ENCODE measurements around the gene NUP210.

NUP210 gene

DNA sequence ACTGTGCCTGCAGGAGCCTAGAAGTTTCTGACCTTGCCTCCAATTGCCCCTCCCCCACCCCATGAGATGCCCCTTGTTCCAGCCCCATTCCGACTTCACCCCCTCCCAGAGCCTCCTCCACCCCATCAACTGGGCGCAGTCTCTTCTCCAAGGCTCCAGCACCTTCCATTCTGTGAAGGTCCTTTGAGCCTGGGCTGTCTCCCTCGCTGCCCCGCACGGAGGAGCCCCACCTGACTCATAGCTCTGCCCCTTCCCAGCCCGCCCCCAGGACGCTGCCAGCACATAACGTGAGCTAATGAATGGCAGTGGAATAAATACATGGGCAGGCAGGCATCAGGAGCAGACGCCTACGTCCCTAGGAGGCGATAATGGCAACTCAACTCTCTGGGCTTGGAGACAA lies 113.1 kb downstream of the NUP210 start:
- no peak for TF ChIP-seq JUND (IDR thresholded peaks at IDR 0.05; ENCODE audit: low read depth)
- in situ Hi-C loops (cut with HindIII; ENCODE audit: low pct_unique_long_range_greater_than_20kb, low sequenced_read_pairs) = no loop called here
- DNase-seq (ENCODE audit: low read depth in 1 of 2, low spot score in 1 of 2) = no peak

DNA sequence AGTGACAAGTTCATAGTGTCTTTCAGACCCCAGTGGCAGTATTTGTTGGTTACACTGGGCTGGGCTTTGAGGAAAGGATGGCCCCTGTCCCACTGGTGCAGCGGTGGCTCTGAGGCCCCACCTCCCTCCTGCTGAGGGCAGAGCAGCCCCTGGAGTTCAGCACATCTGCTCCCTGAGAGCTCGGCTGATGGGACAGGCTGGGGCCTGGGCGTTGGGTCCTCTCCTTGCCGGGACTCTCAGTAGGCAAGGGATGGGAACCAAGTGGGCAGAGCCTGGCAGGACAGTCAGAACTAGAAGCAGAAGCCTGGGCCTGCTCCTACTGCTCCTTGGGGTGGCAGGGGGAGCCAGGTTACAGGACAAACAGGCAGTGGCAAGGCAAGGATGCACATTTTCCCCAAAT lies 114.5 kb downstream of the NUP210 start:
- no peak for DNase-seq (ENCODE audit: low read depth in 1 of 2, low spot score in 1 of 2)
- in situ Hi-C loops (cut with HindIII; ENCODE audit: low pct_unique_long_range_greater_than_20kb, low sequenced_read_pairs) = no loop called here
- TF ChIP-seq JUND (IDR thresholded peaks at IDR 0.05; ENCODE audit: low read depth) = no peak

DNA sequence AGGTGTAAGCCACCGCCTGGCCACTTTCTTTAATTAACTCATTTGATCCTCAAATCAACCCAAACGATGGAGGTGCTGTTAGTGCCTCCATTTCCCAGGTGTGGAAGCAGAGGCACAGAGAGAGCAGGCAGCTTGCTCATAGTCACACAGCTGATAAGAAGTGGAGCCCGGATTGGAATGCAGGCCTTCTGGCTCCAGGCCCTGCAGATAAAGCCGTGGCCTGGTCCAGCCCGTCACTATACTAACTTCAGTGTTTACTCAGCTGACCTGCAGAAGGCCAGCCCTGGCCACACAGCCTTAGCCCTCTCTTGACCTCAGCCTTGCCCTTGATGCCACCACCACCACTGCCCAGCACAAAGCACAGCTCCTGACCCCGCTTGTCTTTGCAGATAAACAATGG lies 116.7 kb downstream of the NUP210 start:
- in situ Hi-C loops (cut with HindIII; ENCODE audit: low pct_unique_long_range_greater_than_20kb, low sequenced_read_pairs) = no loop called here
- TF ChIP-seq JUND (IDR thresholded peaks at IDR 0.05; ENCODE audit: low read depth) = no peak
- no peak for DNase-seq (ENCODE audit: low read depth in 1 of 2, low spot score in 1 of 2)

DNA sequence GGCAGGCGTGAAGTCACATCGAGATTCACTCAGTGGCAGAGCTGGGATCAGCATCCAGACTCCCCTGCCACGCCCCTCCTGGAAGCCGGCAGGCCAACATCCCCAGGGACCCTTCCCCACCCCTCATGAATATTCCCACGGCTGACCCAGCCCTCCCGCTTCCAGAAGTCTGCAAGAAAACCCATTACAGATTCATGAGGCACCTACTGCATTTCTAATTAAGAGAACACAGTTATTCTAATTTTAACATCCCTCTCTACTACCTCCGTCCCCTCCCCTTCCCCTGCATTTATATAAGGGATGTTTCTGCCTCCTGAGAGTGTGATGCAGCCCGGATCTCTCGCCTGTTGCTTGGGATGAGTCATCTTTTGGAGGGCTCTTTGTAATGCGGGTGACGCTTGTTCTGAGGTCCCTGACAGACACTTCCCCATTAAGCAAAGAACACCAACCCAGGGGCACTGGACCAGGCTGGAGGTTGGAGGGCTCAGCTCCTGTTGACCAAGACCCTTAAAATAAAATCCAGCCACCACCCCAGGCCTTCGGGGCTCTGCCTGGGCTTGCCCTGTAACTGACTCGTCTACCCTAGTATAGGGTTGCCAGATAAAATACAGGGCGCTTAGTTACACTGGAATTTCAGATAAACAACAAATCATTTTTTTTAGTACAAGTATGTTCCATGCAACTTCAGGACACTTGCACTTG lies 118.7 kb downstream of the NUP210 start:
- in situ Hi-C loops (cut with HindIII; ENCODE audit: low pct_unique_long_range_greater_than_20kb, low sequenced_read_pairs) = no loop called here
- DNase-seq (ENCODE audit: low read depth in 1 of 2, low spot score in 1 of 2) = no peak
- no peak for TF ChIP-seq JUND (IDR thresholded peaks at IDR 0.05; ENCODE audit: low read depth)

DNA sequence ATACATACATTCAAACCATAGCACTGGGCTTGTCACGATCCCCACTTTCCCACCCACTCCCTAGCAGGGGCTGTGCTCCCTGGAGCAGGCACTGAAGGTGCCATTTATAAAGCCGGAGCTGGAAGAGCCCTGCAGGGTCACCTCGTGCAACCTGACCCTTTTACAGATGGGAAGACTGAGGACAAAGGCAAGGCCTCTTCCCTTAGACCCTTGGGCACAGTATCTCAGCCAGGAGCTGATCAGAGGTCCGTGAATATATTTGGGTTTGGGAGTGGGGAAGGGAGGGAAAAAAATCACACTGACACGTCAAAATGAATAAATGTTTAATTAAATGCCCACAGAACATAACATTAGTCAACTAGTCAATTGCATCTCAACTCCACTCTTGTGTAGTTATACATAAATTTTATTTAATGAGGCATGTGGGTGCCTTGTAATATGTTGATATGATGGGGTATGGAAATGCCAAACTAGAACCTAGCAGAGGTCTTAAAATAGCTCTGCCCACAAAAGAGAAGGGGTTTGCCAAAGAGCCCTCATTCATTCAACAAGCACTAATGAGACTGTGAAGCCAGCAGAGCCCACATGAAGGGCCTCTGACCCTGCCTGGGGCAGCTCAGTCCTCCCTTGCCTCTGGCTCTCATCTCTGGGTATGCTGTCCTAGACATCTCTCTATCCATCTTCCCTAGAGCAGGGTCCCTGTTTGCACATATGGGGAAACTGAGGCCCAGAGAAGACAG lies 119.4 kb downstream of the NUP210 start:
- no peak for DNase-seq (ENCODE audit: low read depth in 1 of 2, low spot score in 1 of 2)
- no peak for TF ChIP-seq JUND (IDR thresholded peaks at IDR 0.05; ENCODE audit: low read depth)
- in situ Hi-C loops (cut with HindIII; ENCODE audit: low pct_unique_long_range_greater_than_20kb, low sequenced_read_pairs) = no loop called here

DNA sequence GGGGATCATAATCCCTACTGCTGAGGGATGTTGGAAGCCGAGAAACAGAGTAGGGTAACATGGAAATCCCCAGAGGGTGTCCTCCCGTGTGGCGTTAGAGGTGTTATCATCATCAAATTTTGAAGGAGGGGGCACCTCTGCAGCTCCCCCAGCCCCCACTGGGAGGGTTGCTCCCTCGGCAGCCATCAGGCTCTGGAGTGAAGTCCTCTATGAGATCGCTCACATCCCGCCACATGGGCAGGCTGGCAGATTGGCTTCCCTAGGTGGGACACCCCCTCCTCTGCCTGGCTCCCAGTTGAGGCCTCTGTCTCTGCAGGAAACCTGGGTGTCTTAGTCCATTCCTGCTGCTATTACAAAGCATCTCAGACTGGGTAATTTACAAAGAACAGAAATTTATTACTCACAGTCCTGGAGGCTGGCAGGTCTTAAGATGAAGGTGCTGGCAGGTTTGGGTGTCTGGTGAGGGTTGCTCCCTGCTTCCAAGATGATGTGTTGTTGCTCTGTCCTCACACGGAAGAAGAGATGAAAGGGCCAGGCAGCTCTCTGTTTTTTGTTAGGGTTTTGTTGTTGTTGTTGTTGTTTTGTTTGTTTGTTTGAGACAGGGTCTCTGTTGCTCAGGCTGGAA lies 120.5 kb downstream of the NUP210 start:
- no peak for DNase-seq (ENCODE audit: low read depth in 1 of 2, low spot score in 1 of 2)
- in situ Hi-C loops (cut with HindIII; ENCODE audit: low pct_unique_long_range_greater_than_20kb, low sequenced_read_pairs) = no loop called here
- TF ChIP-seq JUND (IDR thresholded peaks at IDR 0.05; ENCODE audit: low read depth) = no peak

DNA sequence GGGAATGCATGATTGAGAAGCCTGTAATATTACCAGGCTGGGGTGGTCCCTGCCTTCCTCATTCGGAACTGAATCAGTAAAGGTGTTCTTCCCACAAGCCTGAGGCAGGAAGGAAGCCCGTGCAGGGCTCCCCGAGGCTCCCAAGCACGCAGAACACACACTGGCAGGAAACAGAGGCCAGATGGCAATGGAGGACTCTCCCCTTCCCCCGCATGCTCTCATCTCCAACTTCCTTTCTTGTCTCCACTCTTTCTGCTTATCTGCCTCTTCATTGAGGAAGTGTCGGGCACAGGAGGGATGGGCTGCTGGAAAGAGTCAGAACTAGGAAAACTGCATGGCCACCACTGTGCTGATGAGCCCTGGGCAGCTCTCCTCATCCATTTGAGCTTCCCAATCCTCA lies 123.5 kb downstream of the NUP210 start:
- in situ Hi-C loops (cut with HindIII; ENCODE audit: low pct_unique_long_range_greater_than_20kb, low sequenced_read_pairs) = no loop called here
- TF ChIP-seq JUND (IDR thresholded peaks at IDR 0.05; ENCODE audit: low read depth) = no peak
- DNase-seq (ENCODE audit: low read depth in 1 of 2, low spot score in 1 of 2) = no peak

DNA sequence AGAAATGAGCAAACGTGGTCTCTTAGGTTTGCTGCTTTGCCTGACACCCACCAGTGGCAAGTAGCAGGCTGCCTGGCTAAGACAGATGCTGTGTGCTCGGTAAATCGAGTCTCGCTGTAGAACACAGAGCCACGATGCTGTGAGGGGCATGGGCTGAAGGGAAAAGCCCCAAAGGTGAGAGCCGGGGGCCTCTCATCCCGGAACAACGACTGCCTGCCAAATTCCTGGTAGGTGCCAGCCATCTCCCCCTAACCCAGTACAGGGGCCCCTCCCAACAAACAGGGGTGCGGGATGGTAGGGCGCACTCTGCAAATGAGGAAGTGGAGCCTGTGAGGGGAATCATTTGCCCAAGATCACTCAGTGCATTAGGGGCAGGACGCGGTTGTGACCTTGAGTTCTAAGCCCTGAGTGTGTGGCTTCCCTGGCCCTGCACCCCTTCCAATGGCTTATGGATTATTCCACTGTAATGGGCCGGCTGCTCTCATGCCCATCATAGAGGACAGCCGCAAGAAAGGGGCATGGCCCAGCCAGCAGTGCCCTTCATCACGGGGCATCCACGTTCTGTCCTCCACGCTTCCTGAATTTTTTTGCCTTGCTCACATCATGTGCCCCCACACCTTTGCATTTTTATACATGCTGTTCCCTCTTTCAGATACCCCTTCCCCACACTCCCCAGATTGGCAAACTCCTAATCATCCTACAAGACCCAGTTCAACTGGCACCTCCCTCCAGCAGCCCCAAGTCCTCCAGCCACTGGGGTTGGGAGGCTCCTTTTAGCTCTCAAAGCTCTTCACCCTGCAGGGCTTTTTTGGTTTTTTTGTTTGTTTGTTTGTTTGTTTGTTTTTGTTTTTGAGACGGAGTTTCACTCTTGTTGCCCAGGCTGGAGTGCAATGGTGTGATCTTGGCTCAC lies 125.4 kb downstream of the NUP210 start:
- in situ Hi-C loops (cut with HindIII; ENCODE audit: low pct_unique_long_range_greater_than_20kb, low sequenced_read_pairs) = no loop called here
- TF ChIP-seq JUND (IDR thresholded peaks at IDR 0.05; ENCODE audit: low read depth) = no peak
- no peak for DNase-seq (ENCODE audit: low read depth in 1 of 2, low spot score in 1 of 2)

DNA sequence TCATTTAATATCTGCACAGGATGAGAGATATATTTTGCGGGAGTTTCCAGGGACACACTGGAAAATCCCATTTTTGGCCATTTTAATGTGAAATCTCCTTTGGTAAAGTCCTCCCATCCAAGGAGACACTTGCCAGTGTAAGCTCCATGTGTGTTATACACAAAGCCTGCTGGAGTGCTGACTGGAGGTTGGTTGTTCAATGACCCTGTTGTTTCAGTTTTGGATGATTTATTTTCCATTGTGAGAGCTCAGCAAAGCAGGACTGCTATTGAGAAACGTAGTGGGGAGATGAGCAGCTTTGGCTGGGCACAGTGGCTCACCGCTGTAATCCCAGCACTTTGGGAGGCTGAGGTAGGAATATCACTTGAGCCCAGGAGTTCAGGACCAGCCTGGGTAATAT lies 127.7 kb downstream of the NUP210 start:
- no peak for TF ChIP-seq JUND (IDR thresholded peaks at IDR 0.05; ENCODE audit: low read depth)
- DNase-seq (ENCODE audit: low read depth in 1 of 2, low spot score in 1 of 2) = no peak
- in situ Hi-C loops (cut with HindIII; ENCODE audit: low pct_unique_long_range_greater_than_20kb, low sequenced_read_pairs) = no loop called here

DNA sequence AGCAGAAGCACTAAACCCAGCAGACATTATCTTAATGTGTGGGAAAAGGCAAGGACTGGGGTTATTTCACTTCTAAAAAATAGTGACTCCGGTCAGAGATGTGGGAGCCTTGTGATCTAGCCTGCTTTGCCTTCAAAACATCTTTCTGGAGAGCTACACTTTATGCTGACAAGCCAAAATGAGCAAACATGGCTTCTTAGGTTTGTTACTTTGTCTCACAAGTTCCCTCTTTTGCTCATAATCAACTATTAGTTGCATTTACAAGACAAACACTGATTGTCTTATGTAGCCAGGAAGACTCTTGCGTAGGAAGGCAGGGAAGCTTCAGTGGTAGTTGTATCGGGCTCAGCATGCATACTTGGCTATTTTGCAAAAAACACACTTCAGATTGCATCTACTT lies 129.2 kb downstream of the NUP210 start:
- no peak for TF ChIP-seq JUND (IDR thresholded peaks at IDR 0.05; ENCODE audit: low read depth)

DNA sequence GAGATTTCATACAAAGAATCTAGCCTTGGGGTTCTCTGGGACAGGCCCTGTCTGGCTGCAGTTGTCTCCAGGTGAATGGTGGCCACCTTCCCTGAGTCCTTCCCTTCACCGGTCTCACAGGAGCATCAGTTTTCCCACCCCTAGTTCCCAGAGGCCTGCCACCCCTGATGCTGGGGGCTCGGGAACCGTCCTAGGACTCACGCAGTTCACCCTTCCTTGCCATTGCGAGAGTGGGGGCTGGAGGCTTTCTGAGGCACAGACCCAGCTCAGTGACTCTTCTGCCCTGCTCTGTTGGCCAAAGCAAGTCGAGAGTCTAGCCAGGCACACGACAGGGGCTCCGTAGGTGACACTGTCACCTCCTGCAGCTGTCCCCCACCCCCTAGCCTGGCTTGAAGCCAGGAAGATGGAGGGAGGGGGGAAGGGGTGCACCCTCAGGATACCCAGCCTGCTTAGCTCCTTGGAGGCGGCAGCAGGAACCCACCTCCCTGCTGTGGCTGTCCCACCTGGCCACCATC lies 130.3 kb downstream of the NUP210 start:
- no peak for TF ChIP-seq JUND (IDR thresholded peaks at IDR 0.05; ENCODE audit: low read depth)
- DNase-seq (ENCODE audit: low read depth in 1 of 2, low spot score in 1 of 2) = no peak
- in situ Hi-C loops (cut with HindIII; ENCODE audit: low pct_unique_long_range_greater_than_20kb, low sequenced_read_pairs) = no loop called here

More for the DNA sequence above, 129.2 kb downstream of the NUP210 start:
- in situ Hi-C loops (cut with HindIII; ENCODE audit: low pct_unique_long_range_greater_than_20kb, low sequenced_read_pairs) = no loop called here
- DNase-seq (ENCODE audit: low read depth in 1 of 2, low spot score in 1 of 2) = no peak
